HG02852 (cell line): Measurements from ENCODE around the gene PRKAG2.

Experiments used
- ATAC-seq: cut with Tn5 transposase; IDR thresholded peaks from one replicate; pipeline ENCODE4 v1.9.1; 2021; ENCODE audit warnings: mild to moderate bottlenecking, moderate library complexity; ENCODE audit not compliant: unreplicated experiment

The PRKAG2 gene

GRCh38 chr7:151603951-151604350, 273.0 kb downstream of the PRKAG2 start:
- no peak for ATAC-seq

GRCh38 chr7:151601521-151602305, 275.2 kb downstream of the PRKAG2 start:
- ATAC-seq, result no peak

- ATAC-seq, result no peak
These were observed 276.6 kb downstream of the PRKAG2 start for GRCh38 chr7:151600331-151600730.

GRCh38 chr7:151599401-151600227, 277.3 kb downstream of the PRKAG2 start:
- ATAC-seq, result no peak

GRCh38 chr7:151597541-151598444, 279.1 kb downstream of the PRKAG2 start:
- ATAC-seq, result no peak

- no peak for ATAC-seq
These were observed 281.1 kb downstream of the PRKAG2 start for GRCh38 chr7:151595702-151596350.

- no peak for ATAC-seq
These were observed 283.9 kb downstream of the PRKAG2 start for GRCh38 chr7:151592868-151593486.

- no peak for ATAC-seq
These were observed 284.6 kb downstream of the PRKAG2 start for GRCh38 chr7:151592330-151592729.

- ATAC-seq, result no peak
These were observed 285.0 kb downstream of the PRKAG2 start for GRCh38 chr7:151591866-151592265.

GRCh38 chr7:151590850-151591771, 285.8 kb downstream of the PRKAG2 start:
- ATAC-seq, result no peak

- ATAC-seq, result peak; percentile 79
These were observed 286.7 kb downstream of the PRKAG2 start for GRCh38 chr7:151590071-151590849.

- no peak for ATAC-seq
These were observed 287.9 kb downstream of the PRKAG2 start for GRCh38 chr7:151588982-151589381.

GRCh38 chr7:151586531-151587260, 290.2 kb downstream of the PRKAG2 start:
- ATAC-seq, result no peak

- ATAC-seq, result no peak
These were observed 291.0 kb downstream of the PRKAG2 start for GRCh38 chr7:151585744-151586393.

GRCh38 chr7:151581741-151582140, 295.2 kb downstream of the PRKAG2 start:
- no peak for ATAC-seq

- no peak for ATAC-seq
These were observed 297.3 kb downstream of the PRKAG2 start for GRCh38 chr7:151579644-151580043.

GRCh38 chr7:151575410-151575809, 301.5 kb downstream of the PRKAG2 start:
- ATAC-seq, result no peak
